IMR-90 (cell line): ENCODE results near the gene OGA. TPM values are rescaled to one million over a fixed set of nuclear protein-coding genes. Genes with fewer than 3 reads are reported as not detected.
A peak's percentile ranks its signal among the peaks of the same experiment; 100 is the strongest.

ENCODE experiments used
- ATAC-seq: fragments of 200-7000 bp; cut with Tn5 transposase; 2 replicates; pipeline ENCODE4 v1.9.1; 2020; ENCODE audit warnings: low read depth, mild to moderate bottlenecking, moderate library complexity
- BruUV-seq: library from RNA; stranded (reverse); fragments of 400-500 nt; replicated peaks from 2 replicates; lab custom pipeline; 2021; lab: Mats Ljungman, UMichigan
- CTCF ChIA-PET: fragments of 300-600 bp; formaldehyde crosslinking; extraction: SDS; loops from one replicate; lab custom pipeline; 2021; ENCODE audit warnings: antibody characterized with exemption; lab: Yijun Ruan, JAX
- POLR2A ChIA-PET: fragments of 300-600 bp; sonication (Branson Sonifier 250); formaldehyde crosslinking; loops from one replicate; lab custom pipeline; 2022; ENCODE audit warnings: antibody characterized with exemption; ENCODE audit not compliant: unreplicated experiment; lab: Charles Lee
- DNase-seq: peaks from one replicate; pipeline ENCODE4 v3.0.0; 2013
- H2AFZ ChIP-seq: replicated peaks from 2 replicates; pipeline ENCODE3; 2013; ENCODE audit warnings: low read length, mild to moderate bottlenecking; ENCODE audit not compliant: poor library complexity
- H2AK5ac ChIP-seq: 2 replicates; pipeline ENCODE4 v1.6.1; 2013; ENCODE audit warnings: low read depth, low read length, inconsistent platforms
- H2AK9ac ChIP-seq: replicated peaks from 2 replicates; pipeline ENCODE3; 2013; ENCODE audit warnings: mild to moderate bottlenecking, low read depth, low read length, moderate library complexity; ENCODE audit not compliant: poor library complexity
- H2BK120ac ChIP-seq: 2 replicates; pipeline ENCODE4 v1.6.1; 2013; ENCODE audit warnings: low read depth, low read length, inconsistent platforms
- H2BK15ac ChIP-seq: 3 replicates; pipeline ENCODE4 v1.6.1; 2013; ENCODE audit warnings: low read depth, low read length, inconsistent platforms
- H2BK20ac ChIP-seq: 2 replicates; pipeline ENCODE4 v1.6.1; 2013; ENCODE audit warnings: low read depth, mild to moderate bottlenecking, inconsistent platforms, low read length, moderate library complexity
- H2BK5ac ChIP-seq: 2 replicates; pipeline ENCODE4 v1.6.1; 2013; ENCODE audit warnings: mild to moderate bottlenecking, low read depth, low read length, inconsistent platforms; ENCODE audit not compliant: poor library complexity, severe bottlenecking
- H3K14ac ChIP-seq: replicated peaks from 2 replicates; pipeline ENCODE4 v1.6.1; 2013; ENCODE audit warnings: low read depth, low read length, inconsistent platforms
- H3K18ac ChIP-seq: 2 replicates; pipeline ENCODE4 v1.6.1; 2013; ENCODE audit warnings: low read depth, low read length, control low read depth
- H3K23ac ChIP-seq: 2 replicates; pipeline ENCODE4 v1.6.1; 2013; ENCODE audit warnings: low read depth, low read length, inconsistent platforms
- H3K27ac ChIP-seq: 2 replicates; pipeline ENCODE4 v1.5.1; 2013; ENCODE audit warnings: mild to moderate bottlenecking, control low read depth, low read length; ENCODE audit not compliant: insufficient read depth
- H3K27me3 ChIP-seq: 2 replicates; pipeline ENCODE4 v1.6.1; 2013; ENCODE audit warnings: low read length; ENCODE audit not compliant: control insufficient read depth, insufficient read depth
- H3K36me3 ChIP-seq: 2 replicates; pipeline ENCODE4 v1.6.1; 2013; ENCODE audit warnings: low read length, mixed read lengths; ENCODE audit not compliant: control insufficient read depth, insufficient read depth
- H3K4ac ChIP-seq: 2 replicates; pipeline ENCODE4 v1.6.1; 2013; ENCODE audit warnings: low read depth, low read length, inconsistent platforms
- H3K4me1 ChIP-seq: 2 replicates; pipeline ENCODE4 v1.6.1; 2013; ENCODE audit warnings: low read length, mixed read lengths; ENCODE audit not compliant: control insufficient read depth, insufficient read depth
- H3K4me2 ChIP-seq: 2 replicates; pipeline ENCODE4 v1.6.1; 2013; ENCODE audit warnings: low read depth, mild to moderate bottlenecking, control low read depth, low read length, moderate library complexity
- H3K4me3 ChIP-seq: 2 replicates; pipeline ENCODE4 v1.5.1; 2013; ENCODE audit warnings: low read depth, mild to moderate bottlenecking, control low read depth, low read length, moderate library complexity; ENCODE audit not compliant: insufficient read depth
- H3K56ac ChIP-seq: 2 replicates; pipeline ENCODE4 v1.6.1; 2013; ENCODE audit warnings: low read length, inconsistent platforms; ENCODE audit not compliant: insufficient read depth; ENCODE audit errors: extremely low read depth
- H3K79me1 ChIP-seq, 2 experiments: 2 replicates each; pipeline ENCODE4 v1.6.1; 2013; ENCODE audit warnings: low read length in 2 of 2, inconsistent platforms in 1 of 2, low read depth in 1 of 2
- H3K9ac ChIP-seq: 2 replicates; pipeline ENCODE4 v1.6.1; 2013; ENCODE audit warnings: low read depth, low read length, control low read depth
- H3K9me1 ChIP-seq: 2 replicates; pipeline ENCODE4 v1.6.1; 2013; ENCODE audit warnings: low read length, inconsistent platforms; ENCODE audit not compliant: insufficient read depth
- H3K9me3 ChIP-seq: 2 replicates; pipeline ENCODE4 v1.6.1; 2013; ENCODE audit warnings: low read length; ENCODE audit not compliant: control insufficient read depth, insufficient read depth
- H4K20me1 ChIP-seq: 2 replicates; pipeline ENCODE4 v1.6.1; 2013; ENCODE audit warnings: low read length, inconsistent platforms; ENCODE audit not compliant: insufficient read depth
- H4K5ac ChIP-seq: 2 replicates; pipeline ENCODE4 v1.6.1; 2013; ENCODE audit warnings: mild to moderate bottlenecking, low read depth, low read length, control low read depth
- H4K8ac ChIP-seq, 2 experiments: 2 replicates each; pipeline ENCODE4 v1.6.1; 2013; ENCODE audit warnings: low read depth in 2 of 2, low read length in 2 of 2, control low read depth in 1 of 2, inconsistent platforms in 1 of 2
- H4K91ac ChIP-seq: 2 replicates; pipeline ENCODE4 v1.6.1; 2013; ENCODE audit warnings: low read depth, low read length, inconsistent platforms; ENCODE audit not compliant: insufficient read depth
- BHLHE40 ChIP-seq: fragments of 150-350 bp; IDR thresholded peaks from 2 replicates; pipeline ENCODE4 v1.6.1; 2016; ENCODE audit warnings: mild to moderate bottlenecking, low read depth, low read length
- CEBPB ChIP-seq: IDR thresholded peaks from 2 replicates; pipeline ENCODE4 v1.6.1; 2012; ENCODE audit warnings: low read depth, low read length, improper control_type of control experiment
- CHD1 ChIP-seq: IDR thresholded peaks from 2 replicates; pipeline ENCODE4 v1.6.1; 2012; ENCODE audit warnings: low read depth, low read length, improper control_type of control experiment
- CTCF ChIP-seq: conservative IDR thresholded peaks from 2 replicates; pipeline ENCODE4 v1.5.1; 2012; ENCODE audit warnings: mild to moderate bottlenecking, low read depth, low read length, improper control_type of control experiment
- ELK1 ChIP-seq: fragments of 150-350 bp; IDR thresholded peaks from 2 replicates; pipeline ENCODE4 v1.6.1; 2016; ENCODE audit warnings: low read depth, mild to moderate bottlenecking, low read length, moderate library complexity, borderline replicate concordance
- FOS ChIP-seq: fragments of 150-350 bp; IDR thresholded peaks from 2 replicates; pipeline ENCODE4 v1.6.1; 2016; ENCODE audit warnings: low read depth, low read length
- MAFK ChIP-seq: IDR thresholded peaks from 2 replicates; pipeline ENCODE4 v1.6.1; 2012; ENCODE audit warnings: low read depth, low read length, improper control_type of control experiment
- MAZ ChIP-seq: IDR thresholded peaks from 2 replicates; pipeline ENCODE4 v1.6.1; 2012; ENCODE audit warnings: low read depth, mild to moderate bottlenecking, low read length, improper control_type of control experiment, moderate library complexity, borderline replicate concordance
- MXI1 ChIP-seq: IDR thresholded peaks from 2 replicates; pipeline ENCODE4 v1.6.1; 2012; ENCODE audit warnings: low read depth, mild to moderate bottlenecking, low read length, moderate library complexity, borderline replicate concordance
- NFE2L2 ChIP-seq: fragments of 150-350 bp; IDR thresholded peaks from 2 replicates; pipeline ENCODE4 v1.6.1; 2016; ENCODE audit warnings: low read depth, mild to moderate bottlenecking, low read length
- POLR2A ChIP-seq: IDR thresholded peaks from 2 replicates; pipeline ENCODE4 v1.6.1; 2012; ENCODE audit warnings: mild to moderate bottlenecking, low read depth, low read length
- RAD21 ChIP-seq: IDR thresholded peaks from 2 replicates; pipeline ENCODE4 v1.6.1; 2012; ENCODE audit warnings: low read length, improper control_type of control experiment
- RFX5 ChIP-seq: IDR thresholded peaks from 2 replicates; pipeline ENCODE4 v1.8.0; 2012; ENCODE audit warnings: low read depth, mild to moderate bottlenecking, low read length, moderate library complexity
- SMC3 ChIP-seq: fragments of 150-350 bp; IDR thresholded peaks from 2 replicates; pipeline ENCODE4 v1.6.1; 2016; ENCODE audit warnings: low read depth, mild to moderate bottlenecking, antibody characterized with exemption, low read length, moderate library complexity
- USF2 ChIP-seq: fragments of 150-350 bp; IDR thresholded peaks from 2 replicates; pipeline ENCODE4 v1.6.1; 2017; ENCODE audit warnings: mild to moderate bottlenecking, antibody characterized with exemption, low read length, low read depth
- WGBS, 2 experiments: methylation state at CpG; one replicate each; pipeline versions ENCODE4 v1.1.5 to v1.1.7; 2013; ENCODE audit warnings: missing lambda C conversion rate in 2 of 2; ENCODE audit not compliant: insufficient read length in 1 of 2; ENCODE audit errors: extremely low coverage in 2 of 2; 5-methylcytosine and 5-hydroxymethylcytosine counted together
- dilution Hi-C: fragments of 300-500 bp; cut with HindIII; formaldehyde crosslinking; loops from one replicate; pipeline ENCODE4 v1.14.3; 2018; ENCODE audit warnings: low sequenced_read_pairs; ENCODE audit not compliant: unreplicated experiment
- in situ Hi-C: fragments of 300-500 bp; cut with MboI; formaldehyde crosslinking; loops from 3 replicates; pipeline ENCODE4 v1.14.3; 2019; ENCODE audit warnings: low sequenced_read_pairs, inconsistent platforms, mixed read lengths
- intact Hi-C: fragments of 100-400 bp; cut with micrococcal nuclease; formaldehyde crosslinking; loops from 2 replicates; pipeline ENCODE4 v1.10.0; 2022
- polyA plus RNA-seq, 3 experiments: library from polyadenylated mRNA; depleted of rRNA; stranded (reverse); fragments of >200 nt; gene quantifications; 2 replicates each; pipeline ENCODE4 v1.2.3, GENCODE V29; 2012; ENCODE audit warnings: low replicate concordance in 1 of 3
- total RNA-seq: library from RNA; depleted of rRNA; stranded (reverse); fragments of >200 nt; gene quantifications from 2 replicates; pipeline ENCODE4 v1.2.3, GENCODE V29; 2012

Gene OGA
- total and polyA plus RNA-seq, 2 of the 4 experiments (the other 2 are of a cell fraction) = 42.5 to 62.9 TPM

- WGBS, 2 experiments = 89% methylated on average over 3 of the region's 8 CpGs; no CpG with 5 or more reads in 1 of the 2 experiments
- no peak overlapping the region for H3K4me3 ChIP-seq
- no peak overlapping the region for H2BK120ac ChIP-seq
- H4K20me1 ChIP-seq = no peaks in the 10 kb centered on the region
- no peak overlapping the region for H4K91ac ChIP-seq
- ATAC-seq (no peak), DNase-seq (no peak)
- no peak overlapping the region for H2AK9ac ChIP-seq
- no peak overlapping the region for H2AK5ac ChIP-seq
- H3K9me1 ChIP-seq = no peaks in the 10 kb centered on the region
- H3K18ac ChIP-seq = no peak overlapping the region
- ChIA-PET CTCF (interaction anchor here (0.5 kb wide), 1 partner anchor 19 kb away, joined by 6 read pairs; no protein-coding TSS in a partner anchor), POLR2A (no interaction called here)
- no peak overlapping the region for H3K4ac ChIP-seq
- no peak overlapping the region for H4K5ac ChIP-seq
- dilution Hi-C loops (no loop called here), in situ Hi-C loops (no loop called here), intact Hi-C loops (no loop called here)
- no peaks in the 10 kb centered on the region for H3K36me3 ChIP-seq
- BruUV-seq = no TSS peak
- TF ChIP-seq USF2 (no peak), MAFK (no peak), ELK1 (no peak), CHD1 (no peak), MAZ (no peak), RAD21 (no peak), RFX5 (no peak), CEBPB (no peak), MXI1 (no peak), CTCF (no peak), SMC3 (no peak), NFE2L2 (no peak), POLR2A (no peak), FOS (no peak), BHLHE40 (no peak)
- no peak overlapping the region for H3K4me2 ChIP-seq
- H3K27ac ChIP-seq = no peak overlapping the region
- no peak overlapping the region for H3K9ac ChIP-seq
- H3K14ac ChIP-seq = no peak overlapping the region
- H3K27me3 ChIP-seq = peaks cover 88% of the 10 kb centered on the region
- H2AFZ ChIP-seq = no peak overlapping the region
- H3K56ac ChIP-seq = no peak overlapping the region
- no peak overlapping the region for H2BK5ac ChIP-seq
- H4K8ac ChIP-seq = no peak overlapping the region
- no peaks in the 10 kb centered on the region for H3K79me1 ChIP-seq
- no peak overlapping the region for H2BK15ac ChIP-seq
- no peaks in the 10 kb centered on the region; the same call in 1 of the 2 replicates for H3K9me3 ChIP-seq
- H3K23ac ChIP-seq = 0 out of 2 replicates have a peak overlapping the region, but pooled peaks have one; percentile 14
- H2BK20ac ChIP-seq = no peak overlapping the region
- no peaks in the 10 kb centered on the region for H3K4me1 ChIP-seq
These were observed 49.5 kb downstream of the OGA start for GRCh38 chr10:101768791-101769170.
